Ishikawa (cell line): ENCODE measurements around the gene CHD5.

Experiments
- RAD21 ChIP-seq: IDR thresholded peaks from 2 replicates; pipeline ENCODE4 v1.6.1; 2012; ENCODE audit warnings: low read depth
- REST ChIP-seq: IDR thresholded peaks from 2 replicates; pipeline ENCODE4 v1.6.1; 2012; ENCODE audit warnings: low read depth, mild to moderate bottlenecking
- TEAD4 ChIP-seq: IDR thresholded peaks from 2 replicates; pipeline ENCODE4 v1.6.1; 2012

CHD5 gene

GRCh38 chr1:6052543-6053205 is 127.4 kb downstream of the CHD5 start:
- TF ChIP-seq RAD21 (peak; percentile 81), REST (peak; percentile 94), TEAD4 (no peak)
